ENCODE results near the gene GDPGP1. TPM values are rescaled to one million over a fixed set of nuclear protein-coding genes. Genes with fewer than 3 reads are reported as not detected.
"Not testable (repeated sequence)": the region's sequence is repeated elsewhere in the genome, so short reads cannot be mapped to it uniquely, and the experiment has no call there.

The GDPGP1 gene
- total RNA-seq, 1 donor from 2014 or later = 16.9 TPM

DNA sequence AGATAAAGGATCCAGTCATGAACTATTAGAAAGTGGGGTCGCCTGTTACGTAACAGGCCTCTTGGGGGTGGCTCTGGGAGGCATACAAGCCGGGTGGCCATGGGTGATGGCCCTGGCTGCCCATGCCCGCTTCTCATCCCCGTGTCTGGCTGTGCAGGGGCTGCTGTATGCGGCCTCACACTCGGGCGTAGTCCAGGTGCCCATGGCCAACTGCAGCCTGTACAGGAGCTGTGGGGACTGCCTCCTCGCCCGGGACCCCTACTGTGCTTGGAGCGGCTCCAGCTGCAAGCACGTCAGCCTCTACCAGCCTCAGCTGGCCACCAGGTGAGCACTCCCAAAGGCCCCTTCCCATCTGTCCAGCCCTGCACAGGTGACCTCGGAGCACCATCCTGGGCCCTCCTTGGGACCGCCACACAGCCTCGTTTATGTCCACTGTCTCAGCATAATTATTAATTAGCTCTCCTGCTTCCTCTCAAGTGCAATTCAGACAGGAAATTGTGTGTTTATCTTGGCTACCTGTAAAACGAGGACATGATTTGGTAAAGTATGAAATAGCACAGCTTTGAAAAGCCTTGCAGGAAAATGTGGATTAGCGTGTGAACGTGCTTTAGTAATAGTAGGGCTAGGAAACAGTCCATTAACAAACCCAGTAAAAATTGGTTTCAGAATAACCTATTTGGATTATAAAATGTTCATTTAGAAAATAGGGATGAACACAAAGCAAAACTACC is 8.3 kb upstream of the GDPGP1 start:
- DNase-seq (ENCODE audit: low spot score) = no peak

DNA sequence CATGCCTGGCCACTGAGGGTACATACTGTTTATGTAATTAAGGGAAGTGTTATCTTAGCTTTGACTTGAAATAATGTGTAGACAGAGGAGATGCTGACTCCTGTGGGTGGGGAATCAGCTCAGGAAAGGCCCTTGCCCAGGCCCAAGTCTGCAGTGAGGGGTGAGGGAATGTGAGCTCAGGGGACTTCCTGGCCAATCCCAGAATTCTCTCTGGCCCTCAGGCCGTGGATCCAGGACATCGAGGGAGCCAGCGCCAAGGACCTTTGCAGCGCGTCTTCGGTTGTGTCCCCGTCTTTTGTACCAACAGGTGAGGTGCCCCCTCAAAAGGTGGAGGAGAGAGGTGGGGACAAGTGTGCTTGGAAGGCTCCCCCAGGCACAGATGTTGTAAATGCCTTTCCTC is 6.7 kb upstream of the GDPGP1 start:
- DNase-seq (ENCODE audit: low spot score) = no peak

DNA sequence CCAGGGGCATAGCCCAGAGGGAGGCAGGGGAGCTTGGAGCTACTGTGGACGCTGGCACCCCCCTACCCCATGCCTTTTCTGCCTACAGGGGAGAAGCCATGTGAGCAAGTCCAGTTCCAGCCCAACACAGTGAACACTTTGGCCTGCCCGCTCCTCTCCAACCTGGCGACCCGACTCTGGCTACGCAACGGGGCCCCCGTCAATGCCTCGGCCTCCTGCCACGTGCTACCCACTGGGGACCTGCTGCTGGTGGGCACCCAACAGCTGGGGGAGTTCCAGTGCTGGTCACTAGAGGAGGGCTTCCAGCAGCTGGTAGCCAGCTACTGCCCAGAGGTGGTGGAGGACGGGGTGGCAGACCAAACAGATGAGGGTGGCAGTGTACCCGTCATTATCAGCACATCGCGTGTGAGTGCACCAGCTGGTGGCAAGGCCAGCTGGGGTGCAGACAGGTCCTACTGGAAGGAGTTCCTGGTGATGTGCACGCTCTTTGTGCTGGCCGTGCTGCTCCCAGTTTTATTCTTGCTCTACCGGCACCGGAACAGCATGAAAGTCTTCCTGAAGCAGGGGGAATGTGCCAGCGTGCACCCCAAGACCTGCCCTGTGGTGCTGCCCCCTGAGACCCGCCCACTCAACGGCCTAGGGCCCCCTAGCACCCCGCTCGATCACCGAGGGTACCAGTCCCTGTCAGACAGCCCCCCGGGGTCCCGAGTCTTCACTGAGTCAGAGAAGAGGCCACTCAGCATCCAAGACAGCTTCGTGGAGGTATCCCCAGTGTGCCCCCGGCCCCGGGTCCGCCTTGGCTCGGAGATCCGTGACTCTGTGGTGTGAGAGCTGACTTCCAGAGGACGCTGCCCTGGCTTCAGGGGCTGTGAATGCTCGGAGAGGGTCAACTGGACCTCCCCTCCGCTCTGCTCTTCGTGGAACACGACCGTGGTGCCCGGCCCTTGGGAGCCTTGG is 5.9 kb upstream of the GDPGP1 start:
- DNase-seq (ENCODE audit: low spot score) = no peak

DNA sequence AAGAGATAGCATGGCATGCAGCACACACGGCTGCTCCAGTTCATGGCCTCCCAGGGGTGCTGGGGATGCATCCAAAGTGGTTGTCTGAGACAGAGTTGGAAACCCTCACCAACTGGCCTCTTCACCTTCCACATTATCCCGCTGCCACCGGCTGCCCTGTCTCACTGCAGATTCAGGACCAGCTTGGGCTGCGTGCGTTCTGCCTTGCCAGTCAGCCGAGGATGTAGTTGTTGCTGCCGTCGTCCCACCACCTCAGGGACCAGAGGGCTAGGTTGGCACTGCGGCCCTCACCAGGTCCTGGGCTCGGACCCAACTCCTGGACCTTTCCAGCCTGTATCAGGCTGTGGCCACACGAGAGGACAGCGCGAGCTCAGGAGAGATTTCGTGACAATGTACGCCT is 5.0 kb upstream of the GDPGP1 start:
- no peak for DNase-seq (ENCODE audit: low spot score)

DNA sequence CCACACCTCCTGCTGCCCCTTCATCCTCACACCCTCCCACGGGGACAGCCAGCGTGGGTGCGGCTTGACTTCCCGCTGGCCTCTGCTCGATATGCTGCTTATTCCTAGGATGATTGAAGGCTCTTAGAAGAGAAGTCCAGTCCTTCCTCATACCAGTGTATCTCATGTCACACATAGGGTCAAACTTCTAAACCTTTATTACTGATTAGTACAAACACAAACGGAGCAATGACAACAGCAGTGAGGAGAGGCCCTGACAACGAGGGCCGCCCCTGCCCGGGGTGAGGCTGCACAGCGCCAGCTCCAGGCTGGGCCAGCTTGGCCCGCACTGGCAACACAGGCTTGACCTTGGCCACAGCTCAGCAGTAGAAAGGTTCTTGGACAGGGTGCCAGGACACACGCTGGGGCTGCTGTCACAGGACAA is 3.9 kb upstream of the GDPGP1 start:
- no peak for DNase-seq (ENCODE audit: low spot score)

DNA sequence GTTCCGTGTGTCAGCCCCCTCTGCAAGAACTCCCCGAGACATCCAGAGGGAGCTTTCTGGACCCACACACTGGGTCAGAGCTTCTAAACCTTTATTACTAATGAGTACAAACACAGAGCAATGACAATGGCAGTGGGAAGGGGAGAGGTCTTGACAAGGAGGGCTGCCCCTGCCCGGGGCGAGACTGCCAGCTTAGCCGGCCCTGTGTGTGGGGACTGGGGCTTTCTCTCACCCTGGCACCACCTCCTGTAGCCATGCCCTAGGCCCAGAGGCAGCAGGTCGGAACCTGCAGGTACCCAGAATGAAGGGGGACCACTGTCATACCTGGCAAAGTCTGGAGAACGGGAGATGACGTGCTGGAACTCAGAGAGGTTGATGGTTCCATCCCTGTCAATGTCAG is 3.4 kb upstream of the GDPGP1 start:
- DNase-seq (ENCODE audit: low spot score) = no peak

DNA sequence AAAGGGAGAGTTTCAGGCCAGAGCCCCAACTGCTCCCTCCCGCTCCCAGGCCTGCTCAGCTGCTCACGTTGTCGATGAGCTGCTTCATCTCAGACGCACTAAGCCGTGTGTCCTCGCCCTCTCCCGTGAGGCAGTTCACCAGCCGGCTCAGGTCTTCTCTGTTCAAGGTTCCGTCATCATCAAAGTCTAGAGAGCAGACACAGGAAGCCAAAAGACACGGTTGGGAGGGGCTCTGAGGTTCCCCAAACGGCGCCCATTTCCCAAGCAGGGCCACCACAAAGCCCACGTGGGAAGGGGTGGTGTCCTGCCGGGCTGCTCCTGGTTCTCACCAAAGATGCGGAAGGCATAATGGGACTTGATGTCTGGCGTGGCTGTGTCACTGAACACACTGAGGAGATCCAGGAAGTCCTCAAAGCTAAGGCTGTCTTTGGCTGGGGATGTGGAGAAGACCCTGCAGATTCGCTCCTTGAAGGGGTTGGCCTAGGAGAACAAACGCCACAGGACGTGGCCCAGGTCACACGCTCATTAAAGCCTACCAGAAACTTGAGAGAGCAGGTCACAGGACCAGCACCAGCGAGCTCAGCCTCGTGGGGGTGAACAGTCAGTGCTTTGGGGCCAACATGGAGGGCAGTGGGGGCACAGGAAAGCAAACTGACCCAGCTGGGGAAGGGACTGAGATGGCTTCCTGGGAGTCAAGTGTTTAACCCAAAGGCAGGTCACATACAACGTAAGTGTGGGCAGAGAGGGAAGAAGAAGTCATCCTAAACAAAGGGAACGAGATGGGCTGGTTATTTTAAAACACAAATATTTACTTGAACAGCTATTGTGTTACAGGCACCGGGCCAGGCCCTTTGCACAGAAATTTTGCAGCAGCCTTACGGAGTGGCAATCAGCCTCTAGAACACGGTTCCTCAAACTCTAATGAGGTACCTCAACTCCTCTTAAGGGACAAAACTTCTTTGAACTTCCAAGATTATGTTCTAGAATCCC is 2.7 kb upstream of the GDPGP1 start:
- no peak for DNase-seq (ENCODE audit: low spot score)

DNA sequence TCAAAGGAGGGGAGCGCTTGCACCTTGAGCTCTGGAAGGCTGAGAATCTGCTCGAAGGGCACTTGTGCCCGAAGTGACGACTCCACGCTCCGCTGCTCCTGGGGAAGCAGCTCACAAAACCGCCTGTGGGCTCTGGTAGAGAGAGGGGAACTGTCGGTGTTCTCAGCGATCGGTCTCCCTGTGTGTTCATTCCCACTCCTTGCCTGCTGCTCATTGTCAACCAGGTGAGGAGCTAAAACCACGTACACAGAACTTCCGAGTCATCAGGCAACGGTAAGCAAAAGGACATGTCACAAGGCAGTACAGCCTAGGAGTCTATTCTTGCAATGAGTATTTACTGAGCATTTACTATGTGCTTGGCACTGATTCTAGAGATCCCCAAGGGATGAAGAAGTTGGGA is 1.8 kb upstream of the GDPGP1 start:
- no peak for DNase-seq (ENCODE audit: low spot score)

DNA sequence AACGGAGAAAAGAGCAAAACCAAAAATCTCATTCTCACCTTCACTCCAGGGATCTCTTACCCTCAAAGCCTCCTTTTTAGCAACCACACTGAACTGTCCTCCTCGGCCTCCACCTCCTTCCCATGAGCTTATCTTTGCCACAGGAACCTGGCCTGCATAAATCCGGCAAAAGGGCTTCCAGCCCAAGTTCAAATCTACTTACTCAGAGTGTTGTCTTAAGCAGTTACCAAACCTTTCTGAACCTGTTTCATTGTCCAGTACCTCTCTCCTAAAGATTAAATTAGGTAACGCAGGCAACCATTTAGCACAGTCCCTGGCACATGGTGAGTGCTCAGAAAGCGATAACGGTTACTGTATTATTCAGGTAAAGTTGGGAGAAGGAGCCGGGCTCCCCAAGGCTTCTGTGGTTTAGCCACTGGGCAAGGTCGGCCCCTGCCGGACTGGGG is 1.0 kb upstream of the GDPGP1 start:
- no peak for DNase-seq (ENCODE audit: low spot score)

DNA sequence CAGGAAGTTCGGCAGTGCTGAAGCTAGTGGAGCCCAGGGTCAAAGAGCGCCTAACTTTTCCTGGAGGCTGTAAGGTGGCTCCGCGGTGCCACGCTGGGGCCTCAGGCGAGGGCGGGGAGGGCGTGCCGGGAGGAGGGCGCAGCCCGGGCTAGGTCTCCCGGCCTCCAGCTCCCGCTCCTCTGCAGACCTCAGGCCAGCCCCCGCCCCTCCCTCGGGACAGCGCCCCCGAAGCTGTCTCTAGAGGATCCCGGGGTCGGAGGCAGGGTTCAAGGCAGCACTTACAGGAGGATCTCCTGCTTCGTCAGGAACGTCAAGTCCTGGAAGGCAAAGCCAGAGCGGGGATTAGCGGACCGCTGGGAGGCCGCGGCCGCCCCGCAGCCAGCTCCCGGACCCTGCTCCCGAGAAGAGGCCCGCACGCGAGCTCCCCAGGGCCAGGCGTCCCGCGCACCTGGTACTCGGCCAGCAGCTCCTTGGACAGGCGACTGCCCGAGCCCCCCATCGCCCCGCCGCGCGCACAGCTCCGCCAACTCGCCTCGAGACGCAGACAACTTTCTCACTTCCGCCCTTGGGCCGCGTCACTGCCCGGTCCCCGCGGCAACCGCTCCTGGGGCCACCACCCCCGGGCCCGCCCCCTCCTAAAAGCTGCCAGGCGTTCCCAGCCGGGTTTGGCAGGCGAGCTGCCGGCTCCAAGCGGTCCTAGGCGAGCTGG is 468 bp upstream of the GDPGP1 start, which contains the start of gene CIB1:
Gene CIB1 (minus strand): TSS at position 555 of the 709 bp plus-strand sequence. CDS start 56 bp downstream, at position 499.
- DNase-seq (ENCODE audit: low spot score) = peak; percentile 98

DNA sequence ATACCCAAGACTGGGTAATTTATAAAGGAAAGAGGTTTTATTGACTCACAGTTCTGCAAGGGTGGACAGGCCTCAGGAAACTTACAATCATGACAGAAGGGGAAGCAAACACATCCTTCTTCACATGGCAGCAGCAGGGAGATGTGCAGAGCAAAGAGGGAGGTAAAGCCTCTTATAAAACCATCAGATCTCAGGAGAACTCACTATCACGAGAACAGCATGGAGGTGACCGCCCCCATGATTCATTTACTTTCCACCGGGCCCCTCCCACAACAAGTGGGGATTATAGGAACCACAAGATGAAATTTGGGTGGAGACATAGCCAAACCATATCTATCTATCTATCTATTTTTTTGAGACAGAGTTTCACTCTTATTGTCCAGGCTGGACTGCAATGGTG is 5.4 kb downstream of the GDPGP1 start:
- no peak for DNase-seq (ENCODE audit: low spot score)

DNA sequence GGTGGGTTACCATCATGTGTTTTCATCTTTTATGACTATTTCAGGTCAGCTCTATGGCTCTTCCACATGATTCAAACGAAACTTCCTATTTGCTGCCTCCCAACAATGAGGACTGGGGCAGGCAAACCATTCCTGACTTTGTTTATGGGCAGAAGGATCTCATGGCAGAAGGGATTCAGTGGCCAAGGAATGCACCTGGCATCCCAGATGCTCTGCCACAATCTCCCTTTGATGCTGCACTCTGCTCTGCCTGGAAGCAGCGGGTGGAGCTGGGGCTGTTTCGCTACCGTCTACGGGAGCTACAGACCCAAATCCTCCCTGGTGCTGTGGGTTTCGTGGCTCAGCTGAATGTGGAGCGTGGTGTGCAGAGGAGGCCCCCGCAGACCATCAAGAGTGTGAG is 6.8 kb downstream of the GDPGP1 start:
- no peak for DNase-seq (ENCODE audit: low spot score)

DNA sequence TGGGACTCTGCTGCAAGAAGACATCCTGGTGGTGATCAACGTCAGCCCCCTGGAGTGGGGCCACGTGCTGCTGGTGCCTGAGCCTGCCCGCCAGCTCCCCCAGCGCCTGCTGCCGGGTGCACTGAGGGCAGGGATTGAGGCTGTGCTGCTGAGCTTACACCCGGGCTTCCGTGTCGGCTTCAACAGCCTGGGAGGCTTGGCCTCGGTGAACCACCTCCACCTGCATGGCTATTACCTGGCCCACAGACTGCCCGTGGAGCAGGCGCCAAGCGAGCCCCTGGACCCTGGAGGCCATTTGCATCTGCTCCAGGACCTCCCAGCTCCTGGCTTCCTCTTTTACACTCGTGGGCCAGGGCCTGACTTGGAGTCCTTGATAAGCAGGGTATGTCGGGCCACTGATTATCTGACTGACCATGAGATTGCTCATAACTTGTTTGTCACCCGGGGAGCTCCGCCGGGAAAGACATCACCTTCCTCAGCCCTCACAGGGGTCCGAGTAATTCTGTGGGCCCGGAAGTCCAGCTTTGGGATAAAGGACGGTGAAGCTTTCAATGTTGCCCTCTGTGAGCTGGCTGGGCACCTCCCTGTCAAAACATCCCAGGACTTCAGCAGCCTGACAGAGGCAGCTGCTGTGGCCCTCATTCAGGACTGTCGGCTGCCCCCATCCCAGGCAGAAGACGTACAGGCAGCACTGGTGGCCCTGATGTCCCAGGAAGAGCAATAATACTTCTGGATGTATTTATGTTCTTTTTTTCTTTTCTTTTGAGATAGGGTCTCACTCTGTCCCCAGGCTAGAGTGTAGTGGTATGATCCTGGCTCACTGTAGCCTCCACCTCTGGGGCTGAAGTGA is 7.6 kb downstream of the GDPGP1 start:
- DNase-seq (ENCODE audit: low spot score) = no peak

DNA sequence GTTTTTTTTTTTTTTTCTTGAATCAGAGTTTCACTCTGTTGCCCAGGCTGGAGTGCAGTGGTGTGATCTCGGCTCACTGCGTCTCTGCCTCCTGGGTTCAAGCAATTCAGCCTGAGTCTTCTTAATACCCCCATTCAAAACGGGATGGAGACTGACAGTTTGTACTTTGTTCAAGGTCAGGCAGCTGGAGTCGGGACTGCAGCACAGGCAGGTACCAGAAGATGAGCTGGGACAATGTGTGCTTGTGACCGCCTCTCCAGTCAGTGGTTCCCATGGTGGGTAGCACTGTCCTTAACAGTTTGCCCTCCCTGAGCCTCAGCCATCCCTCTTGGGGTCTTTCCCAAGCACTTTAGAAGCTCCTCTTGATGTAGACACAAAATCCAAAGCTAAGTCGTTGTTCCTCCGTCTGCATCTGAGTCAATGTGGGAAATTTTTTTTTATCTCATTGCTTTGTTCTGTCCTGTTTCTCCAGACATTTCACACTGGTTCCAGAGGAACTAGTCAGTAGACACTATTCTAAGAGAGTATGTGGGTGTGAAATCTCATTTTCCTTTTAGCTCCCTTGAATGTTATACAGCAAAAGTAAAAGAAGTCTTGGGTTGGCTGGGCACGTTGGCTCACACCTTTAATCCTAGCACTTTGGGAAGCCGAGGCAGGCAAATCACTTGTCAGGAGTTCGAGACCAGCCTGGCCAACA is 10.1 kb downstream of the GDPGP1 start:
- no peak for DNase-seq (ENCODE audit: low spot score)

DNA sequence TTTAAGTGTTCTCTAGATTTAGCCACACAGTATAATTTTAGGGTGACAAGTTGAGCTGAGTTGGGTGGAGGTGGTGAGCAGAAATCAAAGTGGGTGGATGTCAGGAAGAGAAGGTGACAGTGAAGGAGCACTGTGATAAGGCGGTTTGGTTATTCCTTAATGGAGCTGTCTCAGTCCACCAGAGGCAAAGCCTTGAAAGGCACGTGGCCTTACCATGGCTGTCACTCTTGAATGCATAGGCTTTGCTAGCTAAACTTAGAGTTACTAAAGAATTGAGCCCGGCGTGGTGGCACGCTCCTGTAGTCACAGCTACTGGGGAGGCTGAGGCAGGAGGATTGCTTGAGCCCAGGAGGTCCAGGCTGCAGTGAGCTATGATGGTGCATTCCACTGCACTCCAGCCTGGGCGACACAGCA is 14.8 kb downstream of the GDPGP1 start:
- no peak for DNase-seq (ENCODE audit: low spot score)

DNA sequence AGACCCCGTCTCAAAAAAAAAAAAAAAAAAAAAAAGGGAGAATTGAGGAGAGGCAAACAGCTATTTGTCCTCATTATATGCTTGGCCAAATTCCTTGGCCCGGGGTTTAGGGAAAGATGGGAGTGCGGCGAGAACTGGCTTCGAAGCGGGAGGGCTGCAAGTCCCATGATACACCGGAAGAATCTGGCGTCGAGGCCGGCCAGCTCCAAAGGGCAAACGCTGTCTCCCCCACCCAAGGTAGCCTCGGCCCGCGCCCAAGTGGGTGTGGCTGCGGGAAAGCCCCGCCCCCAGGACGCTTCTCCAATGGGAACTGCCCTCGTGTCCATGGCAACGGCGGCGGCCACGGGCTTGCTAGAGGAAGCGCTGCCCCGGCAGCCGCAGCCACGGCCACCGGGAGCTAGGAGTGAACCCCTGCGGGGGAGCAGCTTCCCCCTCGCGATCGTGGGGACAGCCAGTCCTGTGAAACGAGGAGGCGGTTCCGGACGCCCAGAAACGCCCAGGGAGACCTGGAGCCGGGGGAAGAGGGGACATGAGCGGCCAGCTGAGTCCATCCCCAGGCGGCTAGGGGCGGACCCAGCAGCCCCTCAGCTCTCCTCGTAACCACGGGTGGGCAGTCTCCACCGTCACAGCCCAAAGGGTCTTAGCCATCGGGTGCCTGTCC is 15.3 kb downstream of the GDPGP1 start, which contains the start of gene TTLL13:
Gene TTLL13 (plus strand): TSS at position 354 of the 661 bp plus-strand sequence. CDS start 1,075 bp downstream, outside the sequence.
- peak; percentile 95 for DNase-seq (ENCODE audit: low spot score)

DNA sequence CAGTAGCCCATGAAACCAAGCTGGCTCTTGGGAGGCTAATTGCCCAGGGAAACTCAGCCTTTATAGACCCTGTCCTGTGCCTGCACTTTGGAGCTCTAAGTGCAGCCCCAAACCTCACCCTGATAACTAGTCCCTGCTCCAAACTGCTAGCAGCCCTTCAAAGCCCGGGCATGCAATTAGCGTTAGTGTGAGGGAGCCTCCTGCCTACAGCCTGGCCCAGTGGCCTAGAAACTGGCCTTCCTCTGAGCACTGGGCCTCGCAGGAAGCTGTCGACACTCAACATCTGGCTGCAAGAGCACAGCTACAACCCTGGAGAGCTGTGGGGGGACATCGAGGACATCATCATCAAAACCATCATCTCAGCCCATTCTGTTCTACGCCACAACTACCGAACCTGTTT is 23.8 kb downstream of the GDPGP1 start:
- DNase-seq (ENCODE audit: low spot score) = no peak

DNA sequence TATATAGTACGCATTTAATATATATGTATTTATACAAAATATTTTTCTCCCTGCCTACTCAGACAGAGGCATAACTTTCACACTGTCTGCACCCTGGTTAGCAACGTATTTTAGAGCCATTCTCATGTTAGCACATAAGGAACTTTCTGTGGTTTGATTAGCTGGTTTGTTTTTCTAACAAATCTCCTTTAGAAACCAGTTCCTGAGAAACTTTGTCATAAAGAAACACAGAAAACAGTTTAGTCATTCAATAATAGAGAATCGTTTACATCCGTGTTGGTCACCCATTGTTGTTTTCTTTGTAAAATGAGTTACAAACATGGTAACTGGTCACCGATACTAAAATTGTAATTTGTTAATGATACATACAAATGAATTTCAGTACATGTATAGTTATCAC is 25.5 kb downstream of the GDPGP1 start:
- DNase-seq (ENCODE audit: low spot score) = no peak

DNA sequence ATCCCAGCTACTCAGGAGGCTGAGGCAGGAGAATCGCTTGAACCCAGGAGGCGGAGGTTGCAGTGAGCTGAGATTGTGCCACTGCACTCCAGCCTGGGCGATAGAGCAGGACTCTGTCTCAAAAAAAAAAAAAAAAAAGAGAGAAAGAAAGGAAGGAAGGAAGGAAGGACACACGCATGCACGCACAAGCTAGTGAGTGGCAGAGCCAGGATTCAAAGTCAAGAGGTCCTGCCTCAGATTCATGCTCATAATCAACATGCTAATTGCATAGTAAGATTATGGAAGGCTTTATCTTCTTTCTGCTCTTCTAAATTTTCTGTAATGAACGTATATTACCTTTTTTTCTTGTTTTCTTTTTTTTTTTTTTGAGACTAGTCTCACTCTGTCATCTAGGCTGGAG is 26.7 kb downstream of the GDPGP1 start:
- DNase-seq (ENCODE audit: low spot score) = not testable (repeated sequence)
